Right lobe of liver (tissue), 6 donors: ENCODE data around the gene VWA8. TPM values are rescaled to one million over a fixed set of nuclear protein-coding genes. Genes with fewer than 3 reads are reported as not detected.

Source experiments
- ATAC-seq, 4 donors: fragments of 200-7000 bp; cut with Tn5 transposase; one replicate each; pipeline ENCODE4 v1.9.1; 2020; ENCODE audit warnings: mild to moderate bottlenecking in 4 of 4, moderate library complexity in 4 of 4
- DNase-seq, 3 donors: peaks; one replicate each; pipeline ENCODE4 v3.0.0-alpha.2; 2020
- H3K27ac ChIP-seq, 3 donors: fragments of 200-600 bp; one replicate each; pipeline ENCODE4 v1.8.0; 2022
- H3K27me3 ChIP-seq, 2 donors: fragments of 200-600 bp; one replicate each; pipeline ENCODE4 v1.8.0; 2022
- H3K36me3 ChIP-seq, 4 donors: fragments of 200-600 bp; sonication (generic) in 1 of 4; one replicate each; pipeline versions ENCODE4 v1.5.1 to v1.8.0; 2017 to 2022; ENCODE audit warnings: control low read depth in 1 of 4
- H3K4me1 ChIP-seq, 4 donors: fragments of 200-600 bp; sonication (generic) in 1 of 4; one replicate each; pipeline versions ENCODE4 v1.5.1 to v1.8.0; 2017 to 2022; ENCODE audit warnings: control low read depth in 1 of 4
- H3K4me3 ChIP-seq, 3 donors: fragments of 200-600 bp; one replicate each; pipeline ENCODE4 v1.8.0; 2022
- H3K9me3 ChIP-seq, 4 donors: fragments of 200-600 bp; sonication (generic) in 1 of 4; one replicate each; pipeline versions ENCODE4 v1.5.1 to v1.8.0; 2017 to 2022; ENCODE audit warnings: control low read depth in 1 of 4
- CTCF ChIP-seq, 4 donors: fragments of 200-600 bp in 3 of 4; fragments of 450-650 bp in 1 of 4; IDR thresholded peaks; one replicate each; pipeline versions ENCODE4 v1.5.1 to v1.8.0; 2016 to 2022; ENCODE audit warnings: antibody characterized with exemption in 4 of 4, mild to moderate bottlenecking in 2 of 4
- POLR2A ChIP-seq: fragments of 450-650 bp; IDR thresholded peaks from one replicate; pipeline ENCODE4 v1.6.1; 2017; ENCODE audit warnings: antibody characterized with exemption, mild to moderate bottlenecking
- WGBS: methylation state at CpG from one replicate; pipeline ENCODE4 v1.1.6; 2018; ENCODE audit warnings: low coverage, low lambda C conversion rate; ENCODE audit not compliant: insufficient coverage; ENCODE audit errors: missing lambda C conversion rate; 5-methylcytosine and 5-hydroxymethylcytosine counted together
- intact Hi-C, 2 donors: fragments of 100-400 bp; cut with DNase I; formaldehyde crosslinking; loops; one replicate each; pipeline versions ENCODE4 v1.11.2 to v1.14.1; 2022
- total RNA-seq, 6 experiments: library from RNA; depleted of rRNA in 2 of 6; stranded (reverse); fragments of >200 nt in 2 of 6; fragmentation: NEBNext Ultra II Directional in 3 of 6; extraction: Animal tissue kit (Norgen Biotek cat#: 25700) in 3 of 6; gene quantifications; one replicate each; pipeline versions ENCODE4 v1.1.0 to v1.2.4, GENCODE V29; 2016 to 2023
- donor health status: DM: no; HTN: yes; CAD: no.
- donor health status: DM: no; HTN: no; CAD: no.
- donor health status: DM: no; HTN: no; CAD: no.
- donor health status: DM: no; HTN: yes; CAD: no.
- donor health status: DM: no; HTN: yes; CAD: no.

The VWA8 gene
- total RNA-seq, 6 experiments from 2014 or later, result 19.4 to 33.8 (median 30.8) TPM

DNA sequence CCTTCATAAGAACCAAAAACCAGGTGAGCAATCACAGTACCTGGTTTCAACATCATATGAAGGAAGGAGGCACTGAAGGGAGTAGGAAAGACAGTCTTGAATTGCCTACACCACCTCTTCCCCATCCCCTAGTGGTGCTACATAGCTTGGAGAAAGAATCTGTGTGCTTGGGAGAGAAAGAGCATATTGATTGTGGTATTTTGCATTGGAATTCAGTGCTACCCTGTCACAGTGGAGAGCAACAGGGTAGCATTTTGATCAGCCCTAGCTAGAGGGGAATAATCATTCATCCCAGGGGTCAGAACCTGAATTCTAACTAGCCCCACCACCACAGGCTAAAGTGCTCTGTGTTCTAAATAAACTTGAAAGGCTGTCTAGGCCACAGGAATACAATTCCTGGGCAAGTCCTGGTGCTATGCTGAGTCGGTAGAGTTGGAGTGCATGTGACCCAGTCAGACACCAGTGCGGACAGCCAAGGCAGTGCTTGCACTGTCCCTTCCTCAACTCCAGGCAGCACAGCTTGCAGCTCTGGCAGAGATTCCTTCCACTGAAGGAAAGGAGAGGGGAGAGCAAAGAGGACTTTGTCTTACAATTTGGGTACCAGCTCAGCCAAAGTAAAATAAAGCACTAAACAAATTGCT, 158.7 kb downstream of the VWA8 start:
- TF ChIP-seq POLR2A (no peak), CTCF (IDR thresholded peaks at IDR 0.05) (no peak)
- Histone ChIP-seq H3K9me3 (no peaks in the 10 kb centered on the region), H3K36me3 (no peaks in the 10 kb centered on the region), H3K27me3 (no peaks in the 10 kb centered on the region), H3K4me3 (no peak overlapping the region), H3K4me1 (no peaks in the 10 kb centered on the region), H3K27ac (no peak overlapping the region)
- DNase-seq (no peak), ATAC-seq (peak in 1 of 4 donors; percentile 20)
- WGBS, result no CpG with 5 or more reads among the region's 2 CpGs
- intact Hi-C loops, result no loop called here

DNA sequence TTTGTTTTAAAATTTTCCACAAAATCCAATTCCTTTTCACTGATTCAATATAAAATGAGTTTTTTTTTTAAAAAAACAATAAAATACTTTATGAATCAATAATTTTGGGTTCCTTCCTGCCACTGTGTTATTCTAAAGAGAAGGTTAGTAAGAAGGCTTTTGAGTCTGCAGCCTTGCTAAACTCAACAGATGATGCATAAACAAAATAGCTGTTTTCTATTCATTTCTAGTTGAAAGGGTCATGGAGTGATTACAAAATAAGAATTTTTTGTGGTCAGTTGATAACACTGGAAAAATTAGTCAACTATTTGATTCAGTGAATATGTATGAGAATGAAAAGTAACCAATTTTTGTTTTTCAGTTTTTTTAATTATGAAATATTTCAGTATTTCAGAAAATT, 169.9 kb downstream of the VWA8 start:
- ATAC-seq (no peak), DNase-seq (no peak)
- intact Hi-C loops, result no loop called here
- no peaks in the 10 kb centered on the region for H3K4me1 ChIP-seq
- H3K4me3 ChIP-seq, result no peak overlapping the region
- no peaks in the 10 kb centered on the region for H3K27me3 ChIP-seq
- no peaks in the 10 kb centered on the region for H3K36me3 ChIP-seq
- TF ChIP-seq POLR2A (no peak), CTCF (IDR thresholded peaks at IDR 0.05) (no peak)
- no peaks in the 10 kb centered on the region for H3K9me3 ChIP-seq
- H3K27ac ChIP-seq, result no peak overlapping the region

- TF ChIP-seq CTCF (IDR thresholded peaks at IDR 0.05), result no peak
- TF ChIP-seq POLR2A, result no peak
- Histone ChIP-seq H3K4me1 (no peaks in the 10 kb centered on the region), H3K27ac (no peak overlapping the region), H3K27me3 (no peaks in the 10 kb centered on the region), H3K9me3 (no peaks in the 10 kb centered on the region), H3K36me3 (no peaks in the 10 kb centered on the region), H3K4me3 (no peak overlapping the region)
- ATAC-seq (peak; percentile 42 to 57 (median 54)), DNase-seq (no peak)
- intact Hi-C loops, result no loop called here
- 39% methylated on average over 4 of the region's 4 CpGs for WGBS
Measured at GRCh38 chr13:41788552-41788951, 172.4 kb downstream of the VWA8 start.

DNA sequence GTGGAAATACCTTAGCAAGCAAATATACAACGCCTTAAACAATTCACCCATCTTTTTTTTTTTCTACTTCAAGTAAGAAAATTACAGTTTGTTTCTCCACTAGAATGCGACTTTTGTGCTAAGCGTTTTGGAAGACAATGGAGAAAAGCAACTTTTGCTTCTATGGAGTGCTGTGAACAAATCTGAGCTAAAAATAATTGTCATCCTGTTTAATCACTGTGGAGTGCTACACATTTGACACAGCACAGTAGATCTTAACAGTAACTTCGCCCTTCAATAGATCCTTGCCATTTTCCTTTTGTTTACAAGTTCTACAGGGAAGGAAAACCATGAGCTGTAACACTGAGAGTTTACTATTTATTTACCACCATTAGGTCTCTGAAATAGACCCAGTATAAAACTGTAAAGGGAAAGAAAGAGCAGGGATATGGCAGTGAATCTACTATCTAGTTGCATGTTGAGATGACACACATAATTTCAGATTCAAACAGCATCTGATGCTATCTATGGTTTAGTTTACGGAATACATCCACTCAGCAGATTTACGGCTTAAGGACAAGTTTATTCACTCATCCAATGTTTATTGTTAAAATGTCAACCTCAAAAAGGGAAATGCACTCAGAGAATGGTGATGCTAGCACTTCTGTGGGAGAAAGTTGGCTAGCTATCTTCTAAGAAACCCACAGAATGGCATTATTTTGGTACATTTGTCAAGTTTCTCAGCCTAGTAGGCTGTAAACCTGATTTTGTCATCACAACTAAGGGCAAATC, 175.3 kb downstream of the VWA8 start:
- no peaks in the 10 kb centered on the region for H3K9me3 ChIP-seq
- H3K4me3 ChIP-seq, result no peak overlapping the region
- intact Hi-C loops, result no loop called here
- no peaks in the 10 kb centered on the region for H3K36me3 ChIP-seq
- no peak for DNase-seq
- H3K27me3 ChIP-seq, result no peaks in the 10 kb centered on the region
- 87% methylated on average over 6 of the region's 6 CpGs for WGBS
- TF ChIP-seq POLR2A (no peak), CTCF (IDR thresholded peaks at IDR 0.05) (no peak)
- ATAC-seq, result no peak
- no peaks in the 10 kb centered on the region for H3K4me1 ChIP-seq
- no peak overlapping the region for H3K27ac ChIP-seq
